ENCODE data around the gene SMC5.
"Not testable (repeated sequence)": the region's sequence is repeated elsewhere in the genome, so short reads cannot be mapped to it uniquely, and the experiment has no call there.

Gene SMC5

DNA sequence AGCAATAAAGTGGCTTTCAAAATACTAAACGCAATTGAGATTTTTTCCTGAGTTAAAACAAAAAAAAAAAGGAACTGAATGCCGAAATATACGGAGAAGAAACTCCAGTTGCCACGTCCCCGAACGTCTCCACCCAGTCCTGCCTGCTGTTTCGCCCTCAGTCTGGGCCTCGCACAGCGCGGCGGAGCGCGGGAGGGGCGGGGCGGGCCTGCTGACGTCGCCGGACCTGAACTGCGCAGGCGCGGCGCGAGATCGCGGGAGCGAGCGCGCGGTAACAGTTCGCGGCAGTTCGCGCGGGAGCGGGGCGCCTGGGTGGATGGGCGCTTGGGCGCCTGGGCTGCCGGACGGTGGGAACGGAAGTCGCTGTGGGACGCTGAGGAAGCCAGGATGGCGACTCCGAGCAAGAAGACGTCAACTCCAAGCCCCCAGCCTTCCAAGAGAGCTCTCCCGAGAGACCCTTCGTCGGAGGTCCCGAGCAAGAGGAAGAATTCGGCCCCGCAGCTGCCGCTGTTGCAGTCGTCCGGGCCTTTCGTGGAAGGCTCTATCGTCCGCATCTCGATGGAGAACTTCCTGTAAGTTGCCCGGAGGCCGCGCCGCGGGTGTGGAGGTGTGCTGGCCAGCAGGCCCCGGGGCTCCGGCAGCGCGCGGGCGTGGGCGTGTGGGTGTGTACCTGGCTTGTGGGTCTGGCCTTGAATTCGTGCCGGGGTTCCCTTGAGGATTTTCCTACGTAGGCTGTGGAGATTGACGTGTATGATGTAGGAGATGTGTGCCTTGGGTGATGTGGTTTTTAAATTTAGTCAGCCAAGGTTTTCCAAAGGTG, at the start of gene SMC5:
SMC5 (plus strand) TSS at position 287 of the 820 bp plus-strand sequence; CDS start at position 388, 101 bp downstream.
- no peak for TF ChIP-seq Cebpa-rat (IDR thresholded peaks at IDR 0.05)
- H3K4me3 ChIP-seq, result peak within 1 kb of the TSS; percentile 80 to 97 (median 90)
- no peaks in the 10 kb centered on the region for H3K27me3 ChIP-seq
- H3K36me3 ChIP-seq, result peaks cover 30 to 41% (median 36%) of the 10 kb centered on the region in 11 experiments
- H3K4me2 ChIP-seq, result peak within 1 kb of the TSS; percentile 91 to 99 (median 97)
- H3K4me1 ChIP-seq, result peaks cover 43 to 60% (median 49%) of the 10 kb centered on the region in 10 experiments
- H3K9ac ChIP-seq, result peak within 1 kb of the TSS; percentile 88 to 97 (median 93)
- H3K27ac ChIP-seq, result peak within 1 kb of the TSS; percentile 86 to 95 (median 92)
- H3K9me3 ChIP-seq (replicated peaks in 1 of 11), result no peaks in the 10 kb centered on the region; a peak in 3 of 22 replicates
- H4K20me1 ChIP-seq, result peaks cover 28 to 50% (median 45%) of the 10 kb centered on the region in 11 experiments; a peak in 20 of 22 replicates

DNA sequence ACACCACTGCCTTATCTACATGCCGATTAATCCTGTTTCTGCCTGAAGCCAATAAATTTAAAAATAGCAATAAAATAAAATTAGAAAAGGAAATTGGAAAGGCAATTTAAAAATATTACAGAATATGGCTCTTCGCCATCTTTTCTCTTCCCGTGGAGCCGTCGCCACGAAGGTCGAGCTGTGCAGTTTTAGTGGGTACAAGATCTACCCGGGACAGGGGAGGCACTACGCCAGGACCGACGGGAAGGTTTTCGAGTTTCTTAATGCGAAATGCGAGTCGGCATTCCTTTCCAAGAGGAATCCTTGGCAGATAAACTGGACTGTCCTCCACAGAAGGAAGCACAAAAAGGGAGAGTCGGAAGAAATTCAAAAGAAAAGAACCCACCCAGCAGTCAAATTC, 41.7 kb upstream of the SMC5 start:
- no peak overlapping the region for H3K9ac ChIP-seq
- peaks cover 0 to 7% (median 0%) of the 10 kb centered on the region in 11 experiments; a peak in 1 of 22 replicates for H3K36me3 ChIP-seq
- no peak for TF ChIP-seq Cebpa-rat (IDR thresholded peaks at IDR 0.05)
- H3K27me3 ChIP-seq, result no peaks in the 10 kb centered on the region
- no peak overlapping the region for H3K27ac ChIP-seq
- peaks cover 7 to 15% (median 12%) of the 10 kb centered on the region in 11 experiments; a peak in 20 of 22 replicates for H3K9me3 ChIP-seq (replicated peaks in 1 of 11)
- H3K4me2 ChIP-seq, result no peak overlapping the region
- H4K20me1 ChIP-seq, result no peaks in the 10 kb centered on the region
- no peak overlapping the region for H3K4me3 ChIP-seq
- no peaks in the 10 kb centered on the region for H3K4me1 ChIP-seq

DNA sequence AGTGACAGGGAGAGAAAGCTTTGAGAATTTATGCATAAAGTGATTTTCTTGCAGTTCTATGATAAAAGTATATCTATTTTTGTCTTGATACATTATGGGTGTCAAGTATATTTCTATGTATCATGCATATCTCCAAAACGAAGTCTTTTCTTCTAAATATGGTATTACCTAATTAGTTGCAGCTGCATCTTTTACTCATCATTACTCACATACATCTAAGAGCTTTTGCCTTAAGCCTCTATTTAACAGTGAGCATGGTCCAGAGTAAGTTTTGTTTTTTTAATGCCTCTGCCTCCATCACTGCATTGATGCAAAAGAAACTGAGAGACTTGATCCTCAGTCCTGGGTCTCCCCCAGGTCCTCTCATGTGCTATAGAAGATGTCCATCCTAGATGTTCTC, 40.0 kb upstream of the SMC5 start:
- Histone ChIP-seq H3K27ac (no peak overlapping the region), H4K20me1 (no peaks in the 10 kb centered on the region), H3K27me3 (no peaks in the 10 kb centered on the region), H3K36me3 (no peaks in the 10 kb centered on the region), H3K4me3 (no peak overlapping the region), H3K9me3 (replicated peaks in 1 of 11) (no peaks in the 10 kb centered on the region; a peak in 1 of 22 replicates), H3K4me1 (no peaks in the 10 kb centered on the region), H3K9ac (no peak overlapping the region), H3K4me2 (no peak overlapping the region)
- TF ChIP-seq Cebpa-rat (IDR thresholded peaks at IDR 0.05), result no peak

DNA sequence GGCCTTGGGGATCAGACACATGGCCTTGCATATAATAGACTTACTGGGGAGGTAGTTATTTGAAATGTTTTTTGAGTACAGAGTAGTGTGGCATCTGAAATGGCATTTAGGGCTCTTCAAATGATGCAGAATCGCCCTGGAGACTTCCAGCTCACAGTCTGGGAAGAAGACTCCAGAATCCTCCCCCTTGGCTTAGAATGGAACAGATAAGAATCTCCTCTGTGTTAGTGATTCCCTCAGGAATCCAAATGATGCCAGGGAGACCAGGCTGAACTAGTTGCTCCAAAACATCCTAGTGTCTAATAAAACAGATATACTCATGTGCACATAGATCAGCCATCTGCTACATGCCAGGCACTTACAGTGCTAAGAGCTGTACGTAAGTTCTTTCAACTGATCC, 38.6 kb upstream of the SMC5 start:
- H3K4me1 ChIP-seq, result no peaks in the 10 kb centered on the region
- no peak for TF ChIP-seq Cebpa-rat (IDR thresholded peaks at IDR 0.05)
- H3K27me3 ChIP-seq, result no peaks in the 10 kb centered on the region
- no peak overlapping the region for H3K4me3 ChIP-seq
- H3K9ac ChIP-seq, result no peak overlapping the region
- H4K20me1 ChIP-seq, result no peaks in the 10 kb centered on the region
- no peaks in the 10 kb centered on the region for H3K36me3 ChIP-seq
- no peak overlapping the region for H3K4me2 ChIP-seq
- H3K27ac ChIP-seq, result no peak overlapping the region
- no peaks in the 10 kb centered on the region for H3K9me3 ChIP-seq (replicated peaks in 1 of 11)

- H3K36me3 ChIP-seq, result no peaks in the 10 kb centered on the region
- no peaks in the 10 kb centered on the region for H4K20me1 ChIP-seq
- H3K9me3 ChIP-seq (replicated peaks in 1 of 11), result no peaks in the 10 kb centered on the region
- TF ChIP-seq Cebpa-rat (IDR thresholded peaks at IDR 0.05), result no peak
- H3K4me1 ChIP-seq, result no peaks in the 10 kb centered on the region
- no peak overlapping the region for H3K27ac ChIP-seq
- H3K4me2 ChIP-seq, result no peak overlapping the region
- H3K27me3 ChIP-seq, result no peaks in the 10 kb centered on the region
- no peak overlapping the region for H3K9ac ChIP-seq
- H3K4me3 ChIP-seq, result no peak overlapping the region
These were observed 36.4 kb upstream of the SMC5 start for GRCh38 chr9:70222354-70222753.

- H3K27me3 ChIP-seq, result no peaks in the 10 kb centered on the region
- H3K4me2 ChIP-seq, result no peak overlapping the region
- H3K36me3 ChIP-seq, result no peaks in the 10 kb centered on the region
- no peak overlapping the region for H3K27ac ChIP-seq
- no peaks in the 10 kb centered on the region for H3K4me1 ChIP-seq
- no peaks in the 10 kb centered on the region for H4K20me1 ChIP-seq
- no peak for TF ChIP-seq Cebpa-rat (IDR thresholded peaks at IDR 0.05)
- H3K9ac ChIP-seq, result no peak overlapping the region
- H3K9me3 ChIP-seq (replicated peaks in 1 of 11), result no peaks in the 10 kb centered on the region
- H3K4me3 ChIP-seq, result no peak overlapping the region
These were observed 30.7 kb upstream of the SMC5 start for GRCh38 chr9:70228118-70228517.

DNA sequence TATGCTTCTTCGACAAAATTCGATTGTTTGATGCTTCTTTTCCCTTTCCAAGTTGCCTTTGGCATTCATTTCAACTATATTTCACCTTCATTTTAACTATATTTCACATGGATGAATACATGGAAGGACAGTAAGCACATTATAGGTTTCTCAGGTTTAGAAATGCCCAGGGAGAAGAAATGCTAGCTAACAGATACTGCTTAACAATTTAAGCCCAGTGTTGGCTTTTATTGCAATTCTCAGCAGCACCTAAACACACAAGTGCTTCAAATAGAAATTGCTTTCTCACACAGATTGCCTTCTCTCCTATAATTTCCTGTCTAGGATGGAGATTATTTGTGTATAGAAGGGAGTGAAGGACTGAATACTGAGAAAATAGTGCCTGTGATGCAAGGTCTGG, 30.2 kb upstream of the SMC5 start:
- Histone ChIP-seq H3K4me2 (no peak overlapping the region), H3K27me3 (no peaks in the 10 kb centered on the region), H3K27ac (no peak overlapping the region), H3K36me3 (no peaks in the 10 kb centered on the region), H3K9me3 (replicated peaks in 1 of 11) (no peaks in the 10 kb centered on the region), H4K20me1 (no peaks in the 10 kb centered on the region), H3K4me1 (no peaks in the 10 kb centered on the region), H3K4me3 (no peak overlapping the region), H3K9ac (no peak overlapping the region)
- TF ChIP-seq Cebpa-rat (IDR thresholded peaks at IDR 0.05), result no peak

DNA sequence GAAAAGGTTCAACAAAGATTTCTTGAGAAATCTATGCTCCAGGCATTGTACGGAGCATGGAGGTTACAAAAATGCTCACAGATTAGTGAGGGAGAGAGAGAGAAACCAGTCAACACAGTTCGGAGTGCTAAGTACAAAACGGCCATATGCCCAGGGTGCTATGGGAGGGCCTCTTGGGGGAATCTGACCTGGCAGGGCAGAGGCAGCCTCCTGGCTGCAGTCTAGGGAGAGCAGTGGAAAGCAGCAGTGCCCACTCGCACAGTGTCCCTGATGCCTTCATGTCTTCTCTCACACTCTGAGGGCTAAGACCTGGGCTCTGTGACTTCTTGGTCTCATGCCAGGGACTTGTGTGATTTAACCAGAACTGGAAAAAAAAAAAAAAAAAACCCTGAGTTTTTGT, 29.8 kb upstream of the SMC5 start:
- Histone ChIP-seq H3K4me2 (no peak overlapping the region), H3K27ac (no peak overlapping the region), H3K4me1 (no peaks in the 10 kb centered on the region), H4K20me1 (no peaks in the 10 kb centered on the region), H3K36me3 (no peaks in the 10 kb centered on the region), H3K27me3 (no peaks in the 10 kb centered on the region), H3K9ac (no peak overlapping the region), H3K4me3 (no peak overlapping the region), H3K9me3 (replicated peaks in 1 of 11) (no peaks in the 10 kb centered on the region)
- TF ChIP-seq Cebpa-rat (IDR thresholded peaks at IDR 0.05), result no peak

GRCh38 chr9:70229579-70229978, 29.2 kb upstream of the SMC5 start:
- H3K4me1 ChIP-seq, result no peaks in the 10 kb centered on the region
- H3K36me3 ChIP-seq, result no peaks in the 10 kb centered on the region
- no peaks in the 10 kb centered on the region for H4K20me1 ChIP-seq
- no peak overlapping the region for H3K9ac ChIP-seq
- no peaks in the 10 kb centered on the region for H3K9me3 ChIP-seq (replicated peaks in 1 of 11)
- no peaks in the 10 kb centered on the region for H3K27me3 ChIP-seq
- TF ChIP-seq Cebpa-rat (IDR thresholded peaks at IDR 0.05), result no peak
- no peak overlapping the region for H3K4me2 ChIP-seq
- H3K4me3 ChIP-seq, result no peak overlapping the region
- no peak overlapping the region for H3K27ac ChIP-seq

DNA sequence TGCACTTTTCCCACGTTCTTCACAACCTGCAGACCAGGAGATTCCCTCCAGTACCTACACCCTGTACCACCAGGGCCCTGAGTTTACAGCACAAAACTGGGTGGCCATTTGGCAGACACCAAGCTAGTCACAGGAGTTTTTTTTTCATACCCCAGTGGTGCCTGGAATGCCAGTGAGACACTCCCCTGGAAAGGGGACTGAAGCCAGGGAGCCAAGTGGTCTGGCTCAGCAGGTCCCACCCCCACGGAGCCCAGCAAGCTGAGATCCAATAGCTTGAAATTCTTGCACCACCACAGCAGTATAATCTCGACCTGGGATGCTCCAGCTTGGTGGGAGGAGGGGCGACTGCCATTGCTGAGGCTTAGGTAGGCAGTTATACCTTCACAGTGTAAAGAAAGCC, 26.3 kb upstream of the SMC5 start:
- Histone ChIP-seq H3K9ac (no peak overlapping the region), H3K4me1 (no peaks in the 10 kb centered on the region), H3K27me3 (no peaks in the 10 kb centered on the region), H3K4me3 (no peak overlapping the region), H3K4me2 (no peak overlapping the region), H3K36me3 (no peaks in the 10 kb centered on the region), H4K20me1 (no peaks in the 10 kb centered on the region), H3K9me3 (replicated peaks in 1 of 11) (no peaks in the 10 kb centered on the region), H3K27ac (no peak overlapping the region)
- no peak for TF ChIP-seq Cebpa-rat (IDR thresholded peaks at IDR 0.05)

GRCh38 chr9:70234208-70234607, 24.6 kb upstream of the SMC5 start:
- not testable (repeated sequence) for H3K27me3 ChIP-seq; H3K4me1 ChIP-seq; H3K36me3 ChIP-seq; H3K9ac ChIP-seq; H4K20me1 ChIP-seq; H3K4me2 ChIP-seq; H3K27ac ChIP-seq; H3K4me3 ChIP-seq; H3K9me3 ChIP-seq (replicated peaks in 1 of 11)

- H3K27me3 ChIP-seq; H4K20me1 ChIP-seq; H3K9me3 ChIP-seq (replicated peaks in 1 of 11); H3K27ac ChIP-seq; H3K36me3 ChIP-seq; H3K4me3 ChIP-seq; H3K4me2 ChIP-seq; H3K9ac ChIP-seq; H3K4me1 ChIP-seq: not testable (repeated sequence)
These were observed 12.8 kb upstream of the SMC5 start for GRCh38 chr9:70245952-70246351.

Measured in BLaER1 treated with 17β-estradiol and CSF1 and Interleukin-3, amounts not matched to agents 10 nM and 100 nM (cell line).